NCI-H1417 (cell line): ENCODE data around the gene RPS25.
"Not testable (repeated sequence)": the region's sequence is repeated elsewhere in the genome, so short reads cannot be mapped to it uniquely, and the experiment has no call there.

Experiments
- DNase-seq, 3 experiments: peaks; one replicate each; lab custom pipeline; 2025; lab: John Stamatoyannopoulos, UW

Gene RPS25

DNA sequence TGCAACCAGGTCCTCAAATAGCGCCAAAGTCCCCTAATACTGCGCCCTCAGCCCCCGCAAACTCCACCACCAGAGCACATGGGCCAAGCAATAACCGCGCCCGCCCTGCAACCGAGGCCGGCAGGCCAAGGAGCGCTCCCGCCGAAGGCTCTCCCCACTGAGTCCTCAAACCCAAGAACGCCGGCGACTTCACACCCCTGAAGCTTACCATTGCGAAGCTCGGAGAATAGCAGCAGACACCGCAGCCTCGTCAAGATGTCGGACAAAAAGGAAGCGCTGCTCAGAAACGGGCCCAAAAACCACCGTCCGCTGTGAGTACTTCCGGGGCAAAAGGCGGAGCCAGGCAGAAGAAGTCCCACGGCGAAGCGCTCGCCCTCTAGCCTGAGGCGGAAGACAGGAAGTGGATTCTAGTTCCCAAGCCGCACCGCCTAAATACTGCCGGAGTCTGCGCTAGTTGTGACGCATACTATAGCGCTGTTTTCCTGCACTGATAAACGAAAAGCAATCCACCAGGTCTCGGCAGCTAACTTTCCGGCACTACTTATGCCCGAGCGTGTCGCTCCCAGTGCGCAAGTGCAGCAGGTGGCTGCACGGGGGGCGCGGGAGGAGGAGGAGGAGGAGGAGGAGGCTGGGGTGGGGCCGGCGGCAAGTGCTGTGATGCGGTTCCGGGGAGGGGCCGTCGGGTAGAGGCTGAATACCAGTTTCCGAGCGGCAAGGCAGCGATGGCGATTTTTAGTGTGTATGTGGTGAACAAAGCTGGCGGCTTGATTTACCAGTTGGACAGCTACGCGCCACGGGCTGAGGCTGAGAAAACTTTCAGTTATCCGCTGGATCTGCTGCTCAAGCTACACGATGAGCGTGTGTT is at the start of gene RPS25, which contains the start of gene TRAPPC4:
RPS25 (minus strand) TSS at position 270 of the 865 bp plus-strand sequence; CDS start at position 211, 59 bp downstream.
TRAPPC4 (plus strand) TSS at position 693 of the 865 bp plus-strand sequence; CDS start at position 723, 30 bp downstream.
- peak; percentile 96 to 99 (median 98) for DNase-seq

DNA sequence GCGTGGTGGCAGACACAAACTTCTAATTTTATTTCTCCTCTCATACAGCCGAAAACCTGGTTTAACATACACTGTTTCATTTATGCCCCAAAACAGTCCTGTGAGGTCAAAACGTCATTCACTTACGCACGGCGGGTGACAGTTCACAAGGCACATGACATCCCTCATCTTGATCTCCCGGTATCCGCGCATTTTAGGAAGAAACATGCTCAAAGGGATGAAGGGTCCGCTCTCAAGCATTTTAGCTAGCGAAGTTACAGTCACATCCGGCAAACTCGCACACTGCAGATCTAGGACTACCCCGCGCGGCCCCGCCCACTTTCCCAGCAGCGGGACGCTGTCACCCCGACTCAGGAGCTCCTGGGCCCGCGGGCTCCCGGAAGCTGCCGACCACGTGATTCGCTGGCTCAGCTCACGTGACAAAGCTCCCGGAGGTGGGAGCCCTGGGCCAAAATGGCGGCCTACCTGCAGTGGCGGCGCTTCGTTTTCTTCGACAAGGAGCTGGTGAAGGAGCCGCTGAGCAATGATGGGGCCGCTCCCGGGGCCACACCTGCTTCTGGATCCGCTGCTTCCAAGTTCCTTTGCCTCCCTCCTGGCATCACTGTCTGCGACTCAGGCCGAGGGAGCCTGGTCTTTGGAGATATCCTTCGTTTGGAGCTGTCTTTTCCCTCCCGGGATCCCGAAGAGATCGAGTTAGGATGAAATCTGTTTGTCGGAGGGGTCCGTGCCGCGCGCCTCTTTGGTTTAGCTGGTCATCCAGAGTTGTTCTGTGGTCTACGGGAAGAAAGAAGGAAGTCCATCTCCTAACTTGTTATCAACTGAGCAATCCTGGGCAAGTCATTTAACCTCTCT is 49.5 kb upstream of the RPS25 start, which contains the start of gene VPS11:
VPS11 (plus strand) TSS at position 448 of the 852 bp plus-strand sequence; CDS start at position 454, 6 bp downstream.
- DNase-seq: peak; percentile 93

GRCh38 chr11:119065369-119065768 is 47.2 kb upstream of the RPS25 start:
- peak in 1 of 3 experiments; percentile 39 for DNase-seq

DNA sequence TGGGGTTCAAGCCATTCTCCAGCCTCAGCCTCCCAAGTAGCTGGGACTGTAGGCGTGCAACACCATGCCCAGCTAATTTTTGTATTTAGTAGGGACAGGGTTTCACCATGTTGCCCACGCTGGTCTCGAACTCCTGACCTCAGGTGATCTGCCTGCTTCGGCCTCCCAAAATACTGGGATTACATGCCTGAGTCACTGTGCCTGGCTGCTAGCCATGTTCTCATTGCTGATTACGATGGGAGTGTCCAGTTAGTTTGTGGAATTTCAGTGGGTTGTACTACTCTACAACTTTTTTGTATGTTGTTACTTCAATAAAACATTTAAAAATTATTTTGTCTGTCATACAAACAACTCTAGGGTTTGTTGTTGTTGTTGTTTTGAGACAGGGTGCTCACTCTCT is 44.6 kb upstream of the RPS25 start:
- DNase-seq: no peak

DNA sequence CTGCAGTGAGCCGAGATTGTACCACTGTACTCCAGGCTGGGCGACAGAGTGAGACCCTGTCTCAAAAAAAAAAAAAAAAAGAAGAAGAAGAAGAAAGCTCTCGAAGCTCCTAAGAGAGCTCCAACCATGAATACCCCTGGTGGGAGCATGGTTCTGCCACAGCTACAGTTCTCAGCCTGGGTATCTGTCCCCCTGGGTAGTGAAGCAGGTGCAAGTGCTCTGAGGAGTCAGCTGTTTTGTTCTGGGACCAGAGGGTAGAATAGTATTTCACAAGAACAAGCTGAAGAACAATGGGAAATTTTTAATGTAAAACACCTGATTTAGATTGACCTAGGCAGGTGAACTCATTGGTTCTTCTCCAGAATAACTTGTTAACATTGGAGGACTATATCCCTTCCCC is 43.1 kb upstream of the RPS25 start:
- DNase-seq: no peak

DNA sequence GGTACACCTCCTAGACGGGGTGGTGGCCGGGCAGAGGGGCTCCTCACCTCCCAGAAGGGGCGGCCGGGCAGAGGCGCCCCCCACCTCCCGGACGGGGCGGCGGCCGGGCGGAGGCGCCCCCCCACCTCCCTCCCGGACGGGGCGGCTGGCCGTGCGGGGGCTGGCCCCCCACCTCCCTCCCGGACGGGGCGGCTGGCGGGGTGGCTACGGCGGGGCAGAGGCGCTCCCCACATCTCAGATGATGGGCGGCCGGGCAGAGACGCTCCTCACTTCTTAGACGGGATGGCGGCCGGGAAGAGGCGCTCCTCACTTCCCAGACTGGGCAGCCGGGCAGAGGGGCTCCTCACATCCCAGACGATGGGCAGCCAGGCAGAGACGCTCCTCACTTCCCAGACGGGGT is 41.0 kb upstream of the RPS25 start:
- DNase-seq: not testable (repeated sequence)

- DNase-seq: peak; percentile 96 to 99 (median 99)
Measured at GRCh38 chr11:119057000-119057769, 39.0 kb upstream of the RPS25 start, which contains the start of gene HYOU1. Gene HYOU1, minus strand, starts transcription at chr11:119057205. Its CDS starts 1,045 bp downstream, at chr11:119056160.

DNA sequence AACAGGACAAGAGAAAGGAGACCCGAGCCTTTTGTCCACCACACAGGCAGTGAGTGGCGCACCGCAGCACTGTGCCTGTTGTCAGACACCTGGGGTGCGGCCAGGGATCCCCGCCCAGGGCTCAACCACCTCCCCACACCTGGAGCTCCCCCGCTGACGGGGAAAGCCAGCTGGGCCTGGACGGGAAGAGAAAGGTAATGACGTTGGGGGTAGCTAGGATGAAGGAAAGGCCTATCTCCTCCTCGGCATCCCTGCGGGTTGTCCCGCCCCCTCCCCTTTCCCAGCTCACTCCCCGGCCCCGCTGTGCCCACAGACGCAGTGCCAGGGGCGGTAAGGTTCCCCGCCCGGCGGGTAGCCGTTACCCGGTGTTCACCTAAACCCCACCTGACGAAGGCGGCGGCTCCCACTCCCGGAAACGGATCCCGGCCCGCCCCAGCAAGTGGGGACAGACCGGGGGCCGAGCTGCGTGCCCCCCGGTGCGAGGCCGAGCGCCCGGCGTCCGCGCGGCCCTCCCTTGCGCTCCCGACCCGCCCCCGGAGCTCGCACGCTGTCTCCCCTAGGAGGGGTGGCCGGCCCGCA is 38.4 kb upstream of the RPS25 start:
- peak; percentile 20 to 83 (median 82) for DNase-seq

DNA sequence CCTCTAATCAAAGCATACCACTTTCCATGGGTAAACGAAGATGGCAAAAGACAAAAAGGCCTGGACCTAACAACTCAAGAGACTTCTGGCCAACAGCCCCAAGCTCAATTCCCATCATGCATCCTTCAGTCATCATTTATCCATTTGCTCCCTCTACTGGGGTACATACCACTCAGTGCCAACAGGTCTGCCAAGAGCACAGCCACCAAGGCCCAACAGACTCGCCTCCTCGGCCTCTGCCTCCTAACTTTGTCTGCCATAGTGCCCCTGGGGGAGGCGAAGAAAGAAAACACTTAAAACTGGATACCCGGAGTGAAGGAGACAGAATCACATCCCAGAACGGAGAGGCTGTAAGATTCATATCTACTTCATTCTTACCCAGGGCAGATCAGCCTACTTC is 37.8 kb upstream of the RPS25 start:
- DNase-seq: peak in 2 of 3 experiments; percentile 52 to 61

GRCh38 chr11:119054418-119054817 is 36.3 kb upstream of the RPS25 start:
- DNase-seq: no peak

- DNase-seq: no peak
Measured at GRCh38 chr11:119052163-119052814, 34.1 kb upstream of the RPS25 start.

DNA sequence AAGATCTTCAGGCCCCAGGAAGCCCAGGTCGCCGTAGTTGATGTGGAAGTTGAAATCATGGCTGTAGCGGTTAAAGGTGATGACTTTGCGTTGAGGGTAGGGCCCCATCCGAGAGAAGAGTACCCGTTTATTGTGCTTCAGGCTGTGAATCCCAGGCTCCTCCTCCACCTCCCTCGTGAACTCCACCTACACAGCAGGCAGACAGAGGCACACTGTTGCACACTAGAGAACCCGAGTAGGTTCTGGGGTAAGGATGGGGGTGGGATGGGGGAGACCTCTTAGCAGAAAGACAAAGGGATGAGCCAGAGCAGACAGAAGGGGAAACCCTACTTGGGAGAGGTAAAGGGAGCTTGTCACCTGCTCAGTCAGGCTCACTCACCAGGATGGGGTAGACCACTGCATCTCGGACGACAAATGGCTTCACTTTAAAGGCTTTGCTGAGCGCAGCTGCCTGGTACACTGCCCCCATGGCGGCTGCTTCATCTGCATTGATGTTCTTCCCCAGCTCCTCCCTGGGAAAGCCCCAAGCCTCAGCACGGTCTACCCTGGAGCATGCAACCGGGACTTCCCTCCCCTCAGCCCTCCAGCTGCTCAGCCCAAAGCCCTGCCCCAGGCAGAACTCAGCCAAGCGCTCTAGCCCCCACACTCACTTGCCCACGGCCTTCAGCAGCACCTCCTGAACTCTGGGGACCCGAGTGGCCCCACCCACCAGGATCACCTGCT is 33.5 kb upstream of the RPS25 start:
- no peak for DNase-seq

- DNase-seq: no peak
Measured at GRCh38 chr11:119049081-119049480, 30.9 kb upstream of the RPS25 start.

DNA sequence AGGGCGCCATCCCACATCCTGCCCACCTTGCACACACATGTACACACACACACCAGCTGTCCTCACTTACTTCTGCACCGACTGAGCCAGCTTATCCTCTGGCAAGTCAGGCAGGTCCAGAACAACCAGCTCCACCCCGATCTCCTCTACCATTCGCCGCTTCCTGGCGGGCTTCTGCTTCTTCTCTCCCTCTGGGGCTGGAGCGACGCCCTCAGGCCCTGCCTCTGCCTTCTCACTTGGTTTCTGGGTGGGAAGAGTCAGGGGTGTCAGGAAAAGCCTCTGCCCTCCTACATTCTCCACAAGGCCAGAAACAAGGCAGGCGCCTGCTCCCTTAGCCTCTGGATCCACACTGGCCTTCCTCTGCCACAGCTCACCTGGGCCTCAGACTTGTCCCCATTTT is 30.5 kb upstream of the RPS25 start:
- DNase-seq: no peak

GRCh38 chr11:119047205-119047604 is 29.1 kb upstream of the RPS25 start:
- no peak for DNase-seq

DNA sequence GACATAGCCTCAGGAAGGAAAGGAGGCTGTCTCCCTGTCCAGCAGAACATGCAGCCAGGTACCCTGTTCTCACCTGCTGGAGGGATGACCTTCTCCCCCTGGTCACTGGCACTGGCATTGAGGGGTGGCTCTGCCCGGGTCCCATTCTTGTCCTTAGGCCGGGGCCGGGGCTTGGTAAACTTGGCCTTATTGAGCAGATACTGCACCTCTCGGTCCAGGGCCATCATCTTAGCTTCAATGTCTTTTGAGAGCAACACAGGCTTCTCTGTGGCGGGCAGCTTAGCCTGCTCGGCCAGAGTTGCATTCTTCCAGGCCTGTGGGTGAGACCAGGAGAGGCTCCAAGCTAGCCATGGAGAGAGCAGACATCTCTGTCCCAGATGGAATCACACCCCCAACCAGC is 28.3 kb upstream of the RPS25 start:
- no peak for DNase-seq

DNA sequence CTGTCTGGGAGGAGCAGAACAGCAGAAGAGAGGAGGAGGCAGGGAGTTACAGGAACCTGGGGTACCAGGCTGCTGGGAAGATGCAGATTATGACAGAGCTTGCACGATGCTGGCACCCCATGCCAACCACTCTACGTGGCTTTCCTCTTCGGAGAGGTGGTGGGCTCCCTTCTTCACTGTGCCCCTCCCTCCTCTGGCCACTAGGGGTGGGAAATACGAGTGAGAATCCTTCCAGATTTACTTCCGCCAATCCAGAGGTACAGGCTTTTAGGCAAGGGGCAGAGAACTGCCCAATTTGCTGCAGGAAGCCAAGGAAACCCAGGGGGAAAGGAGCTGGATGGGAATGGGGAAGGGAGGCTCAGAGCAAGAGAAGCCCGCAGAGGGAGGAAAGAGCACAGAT is 26.6 kb upstream of the RPS25 start:
- no peak for DNase-seq

GRCh38 chr11:119042927-119043326 is 24.8 kb upstream of the RPS25 start:
- no peak for DNase-seq

GRCh38 chr11:119041821-119042514 is 23.8 kb upstream of the RPS25 start:
- no peak for DNase-seq
